Activated naive CD4-positive, alpha-beta T cell treated with anti-CD3 and anti-CD28 coated beads, Interleukin-2, amount 50 U/mL, for 24 hours (primary cell): ENCODE results near the gene RPUSD3.
"Not testable (repeated sequence)": the region's sequence is repeated elsewhere in the genome, so short reads cannot be mapped to it uniquely, and the experiment has no call there.

Experiments
- H3K27ac Mint-ChIP-seq: one replicate; pipeline ENCODE4 v1.8.0; 2021; ENCODE audit warnings: mild to moderate bottlenecking, mixed read lengths
- H3K27me3 Mint-ChIP-seq: one replicate; pipeline ENCODE4 v1.8.0; 2021; ENCODE audit warnings: mixed read lengths
- H3K36me3 Mint-ChIP-seq: one replicate; pipeline ENCODE4 v1.8.0; 2021; ENCODE audit warnings: mixed read lengths
- H3K4me1 Mint-ChIP-seq: one replicate; pipeline ENCODE4 v1.8.0; 2021; ENCODE audit warnings: mixed read lengths
- H3K4me3 Mint-ChIP-seq: one replicate; pipeline ENCODE4 v1.8.0; 2021; ENCODE audit warnings: mild to moderate bottlenecking, mixed read lengths
- H3K9me3 Mint-ChIP-seq: one replicate; pipeline ENCODE4 v1.8.0; 2021; ENCODE audit warnings: mixed read lengths

RPUSD3 gene, protein sequence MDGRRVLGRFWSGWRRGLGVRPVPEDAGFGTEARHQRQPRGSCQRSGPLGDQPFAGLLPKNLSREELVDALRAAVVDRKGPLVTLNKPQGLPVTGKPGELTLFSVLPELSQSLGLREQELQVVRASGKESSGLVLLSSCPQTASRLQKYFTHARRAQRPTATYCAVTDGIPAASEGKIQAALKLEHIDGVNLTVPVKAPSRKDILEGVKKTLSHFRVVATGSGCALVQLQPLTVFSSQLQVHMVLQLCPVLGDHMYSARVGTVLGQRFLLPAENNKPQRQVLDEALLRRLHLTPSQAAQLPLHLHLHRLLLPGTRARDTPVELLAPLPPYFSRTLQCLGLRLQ

DNA sequence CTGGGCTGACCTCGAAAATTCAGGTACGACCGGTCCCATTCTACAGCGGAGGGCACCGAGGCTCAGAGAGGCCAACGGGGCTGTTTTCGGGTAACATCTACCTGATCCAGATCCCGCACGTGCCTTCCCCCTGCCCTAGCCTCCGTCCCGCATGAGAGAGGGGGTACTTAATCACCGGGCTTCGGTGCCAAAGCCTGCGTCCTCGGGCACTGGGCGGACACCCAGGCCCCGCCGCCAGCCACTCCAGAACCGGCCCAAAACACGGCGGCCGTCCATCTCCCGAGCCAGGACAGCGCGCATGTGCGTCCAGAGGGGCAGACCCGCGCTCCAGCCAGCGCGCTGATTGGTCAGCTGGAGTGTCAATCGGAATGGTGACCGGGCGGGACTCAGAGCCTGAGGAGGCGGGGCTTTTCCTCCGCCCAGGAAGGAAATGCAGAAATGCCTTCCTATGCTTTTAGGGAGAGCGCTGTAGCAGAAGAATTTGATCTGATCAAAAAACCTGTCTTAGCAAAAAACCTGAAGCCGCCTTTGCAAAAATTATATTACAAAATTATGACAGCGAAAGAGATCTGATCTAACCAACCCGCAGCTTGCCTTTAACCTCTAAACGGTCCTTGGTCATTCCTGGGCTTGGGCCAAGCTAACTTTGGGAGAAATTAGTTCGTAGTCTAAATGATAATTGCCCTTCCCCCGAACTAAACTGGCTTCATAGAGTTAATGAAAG, at the start of gene RPUSD3:
RPUSD3 (minus strand) TSS at position 294 of the 724 bp plus-strand sequence; CDS start at position 276, 18 bp downstream.
- Mint-ChIP-seq H3K4me3 (peak within 1 kb of the TSS; percentile 99), H3K27ac (peak within 1 kb of the TSS; percentile 91), H3K4me1 (peaks cover 30% of the 10 kb centered on the region), H3K27me3 (no peaks in the 10 kb centered on the region), H3K36me3 (peaks cover 5% of the 10 kb centered on the region), H3K9me3 (no peaks in the 10 kb centered on the region)

DNA sequence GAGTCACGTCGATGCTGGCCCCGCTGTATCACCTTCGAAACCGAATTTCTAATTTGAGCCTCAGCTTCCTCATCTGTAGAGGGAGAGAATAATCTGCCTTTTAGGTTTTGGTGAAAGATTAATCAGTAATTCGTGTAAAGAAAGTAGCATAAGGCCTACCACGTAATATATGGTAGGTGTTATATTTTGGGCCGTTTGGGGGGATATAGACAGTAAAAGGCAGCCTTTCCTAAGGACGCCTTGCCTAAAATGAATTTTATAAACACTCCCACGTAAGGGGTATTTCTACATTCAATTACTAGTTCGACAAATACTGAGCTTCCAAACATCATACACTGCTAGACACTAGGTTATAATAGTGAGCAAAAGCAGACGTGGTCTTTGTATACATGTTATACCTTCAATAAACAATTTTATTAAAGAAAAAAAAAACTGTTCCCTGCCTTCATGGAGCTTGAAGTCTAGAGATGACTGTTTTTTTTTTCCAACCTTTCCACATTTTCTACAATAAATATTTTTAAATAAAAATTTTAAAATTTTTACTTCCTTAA, 47.3 kb upstream of the RPUSD3 start:
- Mint-ChIP-seq H3K9me3 (peaks cover 5% of the 10 kb centered on the region), H3K36me3 (peaks cover 26% of the 10 kb centered on the region), H3K27ac (peak overlapping the region; percentile 99), H3K4me3 (peak overlapping the region; percentile 98), H3K4me1 (peaks cover 53% of the 10 kb centered on the region), H3K27me3 (no peaks in the 10 kb centered on the region)

DNA sequence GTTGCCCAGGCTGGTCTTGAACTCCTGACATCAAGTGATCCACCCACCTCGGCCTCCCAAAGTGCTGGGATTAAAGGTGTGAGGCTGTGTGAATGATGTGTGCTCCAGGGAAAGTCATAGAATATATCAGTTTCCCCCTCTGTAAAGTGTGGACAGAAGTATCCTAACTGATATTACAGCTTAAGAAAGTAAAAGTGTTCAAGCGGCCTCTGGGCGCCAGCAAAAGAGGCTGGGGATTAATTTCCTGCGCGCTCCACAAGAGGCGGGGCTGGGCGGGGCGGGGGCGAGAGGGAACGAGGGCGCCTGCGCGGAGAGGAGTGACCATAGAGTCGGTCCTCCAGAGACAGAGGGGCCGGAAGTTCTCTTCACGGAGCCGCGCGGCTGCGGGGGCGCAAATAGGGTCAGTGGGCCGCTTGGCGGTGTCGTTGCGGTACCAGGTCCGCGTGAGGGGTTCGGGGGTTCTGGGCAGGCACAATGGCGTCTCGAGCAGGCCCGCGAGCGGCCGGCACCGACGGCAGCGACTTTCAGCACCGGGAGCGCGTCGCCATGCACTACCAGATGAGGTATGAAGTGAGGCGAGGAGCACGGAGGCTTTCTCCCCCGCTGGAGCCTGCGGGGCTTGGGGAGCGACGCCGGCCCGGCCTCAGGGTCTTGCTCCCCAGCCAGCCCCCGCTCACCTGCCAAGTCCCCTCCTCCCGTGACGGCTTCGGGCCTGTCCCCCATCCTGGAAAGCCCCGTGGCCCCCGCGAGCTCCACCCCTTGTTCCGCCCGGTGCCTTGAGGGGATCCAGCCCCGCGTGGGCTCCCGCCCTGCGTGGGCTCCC, 46.7 kb upstream of the RPUSD3 start, which contains the start of gene JAGN1:
JAGN1 (plus strand) TSS at position 362 of the 823 bp plus-strand sequence; CDS start at position 475, 113 bp downstream.
- Mint-ChIP-seq H3K27me3 (no peaks in the 10 kb centered on the region), H3K27ac (peak within 1 kb of the TSS; percentile 99), H3K36me3 (peaks cover 24% of the 10 kb centered on the region), H3K9me3 (peaks cover 5% of the 10 kb centered on the region), H3K4me3 (peak within 1 kb of the TSS; percentile 98), H3K4me1 (peaks cover 48% of the 10 kb centered on the region)

DNA sequence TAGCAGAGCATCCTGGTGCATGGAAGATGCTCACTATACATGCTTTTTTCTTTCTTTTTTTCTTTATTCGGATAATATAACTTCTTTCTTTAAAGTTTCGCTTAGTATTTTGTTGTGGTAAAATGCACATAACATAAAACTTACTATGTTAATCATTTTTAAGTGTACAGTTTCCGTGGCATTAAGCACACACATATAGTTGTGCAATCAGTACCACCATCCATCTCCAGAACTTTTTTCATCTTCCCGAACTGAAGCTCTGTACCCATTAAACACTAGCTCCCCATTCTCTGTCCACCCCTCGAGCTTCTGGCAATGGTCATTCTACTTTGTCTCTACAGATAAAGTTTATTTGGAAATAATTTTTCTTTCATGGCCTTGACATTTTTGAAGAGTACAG, 45.6 kb upstream of the RPUSD3 start:
- peak overlapping the region; percentile 98 for H3K4me3 Mint-ChIP-seq
- H3K27me3 Mint-ChIP-seq, result no peaks in the 10 kb centered on the region
- peaks cover 39% of the 10 kb centered on the region for H3K4me1 Mint-ChIP-seq
- peak overlapping the region; percentile 99 for H3K27ac Mint-ChIP-seq
- H3K9me3 Mint-ChIP-seq, result no peaks in the 10 kb centered on the region
- peaks cover 20% of the 10 kb centered on the region for H3K36me3 Mint-ChIP-seq

DNA sequence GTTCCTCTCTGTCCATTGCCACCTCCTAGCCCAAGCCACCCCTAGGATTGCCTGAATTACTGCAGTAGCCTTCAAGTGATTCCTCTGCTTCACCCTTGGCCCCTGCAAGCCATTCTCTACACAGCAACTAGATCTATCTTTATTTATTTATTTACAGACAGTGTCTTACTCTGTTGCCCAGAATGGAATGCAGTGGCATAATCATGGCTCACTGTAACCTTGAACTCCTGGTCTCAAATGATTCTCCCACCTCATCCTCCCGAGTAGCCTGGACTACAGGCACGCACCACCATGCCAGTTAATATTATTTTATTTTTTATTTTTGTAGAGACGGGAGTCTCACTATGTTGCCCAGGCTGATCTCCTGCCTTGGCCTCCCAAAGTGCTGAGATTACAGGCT, 44.7 kb upstream of the RPUSD3 start:
- no peaks in the 10 kb centered on the region for H3K9me3 Mint-ChIP-seq
- peaks cover 30% of the 10 kb centered on the region for H3K4me1 Mint-ChIP-seq
- no peak overlapping the region for H3K27ac Mint-ChIP-seq
- H3K36me3 Mint-ChIP-seq, result peaks cover 14% of the 10 kb centered on the region
- H3K4me3 Mint-ChIP-seq, result no peak overlapping the region
- H3K27me3 Mint-ChIP-seq, result no peaks in the 10 kb centered on the region

DNA sequence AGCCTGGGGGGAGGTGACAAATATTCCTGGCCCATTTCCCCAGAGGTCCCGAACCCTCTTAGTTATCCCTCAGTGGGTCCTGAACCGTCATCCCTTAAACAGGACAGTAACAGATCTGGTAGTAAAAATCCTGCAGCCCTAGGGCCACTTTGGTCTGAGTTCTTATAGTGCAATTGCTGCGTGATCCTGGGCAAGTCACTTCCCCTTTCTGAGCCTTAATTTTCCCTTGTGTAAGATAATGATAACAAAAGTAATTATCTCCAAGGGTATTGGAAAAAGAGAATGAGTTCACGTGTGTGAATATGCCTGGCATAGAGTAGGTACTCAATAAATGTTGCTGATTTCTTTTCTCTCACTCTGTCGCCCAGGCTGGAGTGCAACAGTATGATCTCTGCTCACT, 43.7 kb upstream of the RPUSD3 start:
- no peak overlapping the region for H3K4me3 Mint-ChIP-seq
- H3K36me3 Mint-ChIP-seq, result peaks cover 6% of the 10 kb centered on the region
- H3K9me3 Mint-ChIP-seq, result no peaks in the 10 kb centered on the region
- H3K27ac Mint-ChIP-seq, result no peak overlapping the region
- H3K4me1 Mint-ChIP-seq, result peaks cover 20% of the 10 kb centered on the region
- H3K27me3 Mint-ChIP-seq, result no peaks in the 10 kb centered on the region

DNA sequence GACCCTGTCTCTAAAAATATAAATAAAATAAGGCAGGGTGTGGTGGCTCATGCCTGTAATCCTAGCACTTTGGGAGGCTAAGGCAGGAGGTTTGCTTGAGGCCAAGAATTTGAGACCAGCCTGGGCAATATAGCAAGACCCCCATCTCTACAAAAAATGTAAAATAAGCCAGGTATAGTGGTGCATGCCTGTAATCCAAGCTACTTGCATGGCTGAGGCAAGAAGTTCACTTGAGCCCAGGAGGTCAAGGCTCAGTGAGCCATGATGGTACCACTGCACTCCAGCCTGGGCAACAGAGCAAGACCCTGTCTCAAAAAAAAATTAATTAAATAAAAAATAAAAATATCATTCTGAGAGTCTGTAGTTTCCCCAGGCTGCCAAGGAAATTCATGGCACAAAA, 42.5 kb upstream of the RPUSD3 start:
- Mint-ChIP-seq H3K27ac (no peak overlapping the region), H3K36me3 (no peaks in the 10 kb centered on the region), H3K4me1 (peaks cover 13% of the 10 kb centered on the region), H3K4me3 (no peak overlapping the region), H3K9me3 (no peaks in the 10 kb centered on the region), H3K27me3 (no peaks in the 10 kb centered on the region)

DNA sequence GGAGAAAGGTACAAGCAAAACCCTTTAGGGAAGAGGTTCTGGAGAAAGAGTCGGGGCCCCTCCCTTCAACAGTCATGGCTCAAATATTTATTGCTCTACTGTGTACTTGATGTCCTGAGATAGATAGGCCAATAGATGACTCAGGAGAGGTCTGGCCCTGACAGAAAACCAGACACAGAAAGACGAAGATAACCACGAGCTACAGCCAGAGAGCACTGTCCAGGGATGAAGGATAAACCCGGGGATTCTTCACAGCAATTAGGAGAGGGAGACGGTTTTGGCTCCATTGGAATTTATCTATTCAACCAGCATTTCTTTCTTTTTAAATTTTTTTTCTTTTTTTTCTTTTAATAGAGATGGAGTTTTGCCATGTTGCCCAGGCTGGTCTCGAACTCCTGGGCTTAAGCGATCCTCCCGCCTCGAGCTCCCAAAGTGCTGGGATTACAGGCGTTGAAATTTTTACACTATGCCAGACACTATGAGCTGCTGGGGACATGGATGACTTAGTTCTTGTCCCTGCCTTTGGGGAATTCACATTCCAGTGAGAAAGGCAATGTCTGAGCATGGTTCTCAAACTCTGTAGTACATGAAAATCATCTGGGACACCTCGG, 40.9 kb upstream of the RPUSD3 start:
- Mint-ChIP-seq H3K36me3 (no peaks in the 10 kb centered on the region), H3K9me3 (no peaks in the 10 kb centered on the region), H3K4me3 (no peak overlapping the region), H3K4me1 (peaks cover 7% of the 10 kb centered on the region), H3K27ac (no peak overlapping the region), H3K27me3 (no peaks in the 10 kb centered on the region)

DNA sequence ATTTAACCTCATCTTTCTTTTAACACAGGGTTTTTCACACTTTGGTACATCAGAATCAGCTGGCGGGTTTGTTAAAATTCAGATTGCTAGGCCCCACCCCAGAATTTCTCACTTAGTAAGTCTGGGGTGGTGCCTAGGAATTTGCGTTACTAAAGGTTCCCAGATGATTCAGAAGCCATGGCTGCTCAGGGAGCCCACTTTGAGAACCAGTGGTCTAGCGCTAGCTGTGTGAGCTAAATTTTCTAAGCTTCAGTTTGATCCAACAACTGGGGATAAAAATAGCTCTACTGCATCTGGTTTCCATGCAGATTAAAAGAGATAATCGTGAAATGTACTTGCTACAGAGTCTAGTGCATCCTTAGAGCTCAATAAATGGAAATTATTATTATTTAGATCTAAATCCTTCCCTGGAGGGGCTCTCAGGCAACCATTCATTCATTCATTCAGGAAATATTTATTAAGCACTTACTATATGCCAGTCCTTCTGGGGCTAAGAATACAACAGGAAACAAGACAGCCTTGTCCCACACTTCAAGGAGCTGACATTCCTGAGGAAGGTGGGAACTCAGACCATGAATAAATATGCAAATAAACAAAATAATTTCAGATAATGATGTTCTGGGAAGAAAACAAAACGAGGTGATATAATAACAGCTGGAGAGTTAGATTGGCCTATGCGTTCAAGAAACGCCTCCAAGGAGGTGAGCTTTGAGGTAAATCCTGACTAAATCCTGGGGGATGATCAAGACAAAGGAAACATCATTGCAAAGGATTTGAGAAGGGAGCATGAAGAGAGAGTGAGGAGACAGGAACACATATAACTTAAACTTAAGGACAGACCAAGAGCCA, 40.1 kb upstream of the RPUSD3 start:
- Mint-ChIP-seq H3K36me3 (no peaks in the 10 kb centered on the region), H3K27ac (no peak overlapping the region), H3K9me3 (no peaks in the 10 kb centered on the region), H3K27me3 (no peaks in the 10 kb centered on the region), H3K4me1 (no peaks in the 10 kb centered on the region), H3K4me3 (no peak overlapping the region)

DNA sequence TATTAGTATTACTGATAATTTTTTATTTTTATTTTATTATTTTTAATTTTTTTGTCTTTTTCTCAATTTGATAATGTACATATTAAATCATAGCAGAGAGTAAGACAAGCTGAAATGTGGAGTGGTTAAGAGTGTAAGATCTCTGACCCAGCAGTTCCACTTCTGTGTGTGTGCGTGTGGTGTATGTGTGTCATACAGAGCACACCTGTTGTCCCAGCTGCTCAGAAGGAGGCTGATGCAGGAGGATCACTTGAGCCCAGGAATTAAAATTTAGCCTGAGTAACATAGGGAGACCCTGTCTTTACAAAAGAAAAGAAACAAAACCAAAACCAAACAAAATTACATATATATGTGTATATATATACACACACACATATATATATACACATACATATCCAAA, 37.6 kb upstream of the RPUSD3 start:
- no peak overlapping the region for H3K4me3 Mint-ChIP-seq
- no peaks in the 10 kb centered on the region for H3K4me1 Mint-ChIP-seq
- H3K36me3 Mint-ChIP-seq, result no peaks in the 10 kb centered on the region
- no peaks in the 10 kb centered on the region for H3K9me3 Mint-ChIP-seq
- no peaks in the 10 kb centered on the region for H3K27me3 Mint-ChIP-seq
- H3K27ac Mint-ChIP-seq, result no peak overlapping the region

DNA sequence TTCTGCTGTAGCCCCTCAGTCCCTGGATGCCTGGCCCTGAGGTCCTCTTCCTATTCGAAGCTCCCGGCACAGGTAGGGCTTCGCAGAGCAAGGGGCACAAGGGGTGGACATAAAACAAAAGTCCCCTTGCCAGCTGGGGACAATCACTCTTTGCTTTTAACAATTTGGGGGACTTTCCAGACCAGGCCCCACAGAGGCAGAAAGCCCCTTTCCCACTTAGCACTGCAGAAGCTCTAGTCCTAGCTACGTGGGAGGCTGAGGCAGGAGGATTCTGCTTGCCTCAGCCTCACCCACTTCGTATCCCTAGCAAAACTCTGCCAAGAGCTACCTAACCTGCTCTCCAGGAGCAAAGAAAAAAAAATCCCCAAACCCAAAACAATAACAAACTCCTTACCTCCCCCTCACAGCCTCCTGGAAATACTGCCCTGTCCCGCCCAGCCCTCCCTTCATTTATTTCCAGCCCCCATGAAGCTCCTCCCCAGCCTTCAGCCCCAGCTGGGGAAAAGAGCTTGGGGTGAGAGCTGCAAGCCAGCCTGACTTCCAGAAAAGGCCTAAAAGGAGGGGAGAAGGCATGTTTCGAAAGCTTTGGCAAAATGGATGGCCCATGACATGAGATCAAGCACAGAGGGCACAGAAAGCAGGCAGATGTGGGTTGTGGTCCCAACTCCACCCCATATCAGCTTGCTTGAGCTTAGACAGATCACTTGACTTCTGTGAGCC, 36.2 kb upstream of the RPUSD3 start, which contains the start of gene CIDEC:
CIDEC (minus strand) TSS at position 424 of the 720 bp plus-strand sequence. CDS start 1,767 bp downstream, outside the sequence.
- Mint-ChIP-seq H3K9me3 (no peaks in the 10 kb centered on the region), H3K36me3 (no peaks in the 10 kb centered on the region), H3K4me1 (no peaks in the 10 kb centered on the region), H3K27me3 (no peaks in the 10 kb centered on the region), H3K4me3 (no peak within 1 kb of the TSS), H3K27ac (no peak within 1 kb of the TSS)

DNA sequence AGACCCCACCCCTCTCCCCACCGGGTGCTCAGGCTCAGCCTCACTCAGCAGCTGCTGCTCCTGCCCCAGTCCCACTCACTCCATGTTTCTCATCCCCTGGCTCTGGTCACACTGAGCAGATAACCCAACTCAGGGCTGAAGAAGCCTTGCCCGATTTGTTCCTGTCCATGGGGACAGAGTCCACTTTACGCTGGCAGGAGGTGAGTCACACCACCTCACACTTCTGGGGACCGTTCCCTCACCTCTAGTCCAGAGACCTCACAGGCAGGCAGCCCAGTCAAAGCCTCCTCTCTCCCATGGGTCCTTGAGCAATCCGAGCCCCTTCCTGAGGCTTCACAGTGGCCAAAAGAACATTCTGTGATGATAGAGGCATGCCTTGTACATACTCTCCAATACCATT, 34.9 kb upstream of the RPUSD3 start:
- Mint-ChIP-seq H3K36me3 (no peaks in the 10 kb centered on the region), H3K9me3 (no peaks in the 10 kb centered on the region), H3K27me3 (no peaks in the 10 kb centered on the region), H3K4me3 (no peak overlapping the region), H3K4me1 (no peaks in the 10 kb centered on the region), H3K27ac (no peak overlapping the region)

DNA sequence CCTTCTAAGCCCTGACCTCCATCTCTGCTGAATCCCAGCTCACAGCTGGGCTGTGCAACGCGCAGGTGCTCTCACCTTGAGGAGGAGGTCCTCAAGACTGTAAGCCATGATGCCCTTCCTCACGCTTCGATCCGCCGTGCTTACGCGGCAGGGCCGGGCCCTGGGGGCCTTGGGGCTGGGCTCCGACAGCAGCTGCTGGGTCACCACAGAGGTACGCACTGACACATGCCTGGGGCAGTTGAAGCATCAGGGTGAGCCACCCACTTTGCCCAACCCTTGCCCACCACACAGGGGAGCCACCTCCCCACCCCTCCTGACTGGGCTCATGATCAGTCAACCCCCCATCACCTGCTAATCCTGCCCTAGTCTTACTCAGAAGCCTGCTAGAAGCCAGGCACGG, 33.2 kb upstream of the RPUSD3 start:
- H3K27ac Mint-ChIP-seq, result no peak overlapping the region
- no peaks in the 10 kb centered on the region for H3K27me3 Mint-ChIP-seq
- H3K9me3 Mint-ChIP-seq, result no peaks in the 10 kb centered on the region
- H3K36me3 Mint-ChIP-seq, result no peaks in the 10 kb centered on the region
- no peak overlapping the region for H3K4me3 Mint-ChIP-seq
- H3K4me1 Mint-ChIP-seq, result no peaks in the 10 kb centered on the region

DNA sequence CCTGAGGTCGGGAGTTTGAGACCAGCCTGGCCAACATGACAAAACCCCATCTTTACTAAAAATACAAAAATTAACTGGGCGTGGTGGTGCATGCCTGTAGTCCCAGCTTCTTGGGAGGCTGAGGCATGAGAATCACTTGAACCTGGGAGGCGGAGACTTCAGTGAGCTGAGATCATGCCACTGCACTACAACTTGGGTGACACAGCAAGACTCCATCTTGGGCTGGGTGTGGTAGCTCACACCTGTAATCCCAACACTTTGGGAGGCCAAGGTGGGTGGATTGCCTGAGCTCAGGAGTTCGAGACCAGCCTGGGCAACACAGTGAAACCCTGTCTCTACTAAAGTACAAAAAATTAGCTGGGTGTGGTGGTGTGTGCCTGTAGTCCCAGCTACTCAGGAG, 32.4 kb upstream of the RPUSD3 start:
- not testable (repeated sequence) for H3K9me3 Mint-ChIP-seq, H3K4me3 Mint-ChIP-seq, H3K27me3 Mint-ChIP-seq, H3K36me3 Mint-ChIP-seq, H3K4me1 Mint-ChIP-seq, H3K27ac Mint-ChIP-seq
